Measurements from ENCODE around the gene HES3. TPM values are rescaled to one million over a fixed set of nuclear protein-coding genes. Genes with fewer than 3 reads are reported as not detected.

The HES3 gene
- total RNA-seq, 4 donors from 2014 or later: not detected

- no peak for TF ChIP-seq EP300 (IDR thresholded peaks at IDR 0.05)
- TF ChIP-seq POLR2A (IDR thresholded peaks at IDR 0.05; ENCODE audit: low read depth): no peak
- TF ChIP-seq POLR2AphosphoS5 (IDR thresholded peaks at IDR 0.05): no peak
- no peak for TF ChIP-seq CTCF (IDR thresholded peaks at IDR 0.05)
- peaks cover 33 to 56% (median 44%) of the 10 kb centered on the region in 4 donors for H3K4me1 ChIP-seq
- peak overlapping the region; percentile 75 to 88 (median 84) for H3K27ac ChIP-seq (replicated peaks in 1 of 4)
- WGBS: 73% methylated on average over 9 of the region's 10 CpGs
- peaks cover 6 to 23% (median 20%) of the 10 kb centered on the region in 4 donors for H3K36me3 ChIP-seq
- H3K27me3 ChIP-seq: no peaks in the 10 kb centered on the region
- H3K4me3 ChIP-seq: peak overlapping the region; percentile 81 to 99 (median 94)
- intact Hi-C loops (cut with DNase I): no loop called here
- H3K9me3 ChIP-seq: no peaks in the 10 kb centered on the region
- no peak for DNase-seq (ENCODE audit: extremely low spot score)
Measured at GRCh38 chr1:6200188-6200809, 43.7 kb upstream of the HES3 start.

- Histone ChIP-seq H3K4me3 (no peak overlapping the region), H3K4me1 (peaks cover 50 to 60% (median 52%) of the 10 kb centered on the region in 4 donors), H3K9me3 (no peaks in the 10 kb centered on the region), H3K36me3 (peaks cover 0 to 3% (median 1%) of the 10 kb centered on the region in 4 donors), H3K27ac (replicated peaks in 1 of 4) (no peak overlapping the region), H3K27me3 (peaks cover 0 to 14% (median 4%) of the 10 kb centered on the region in 4 donors)
- WGBS: 86% methylated on average over 7 of the region's 7 CpGs
- intact Hi-C loops (cut with DNase I): no loop called here
- TF ChIP-seq POLR2A (IDR thresholded peaks at IDR 0.05; ENCODE audit: low read depth) (no peak), EP300 (IDR thresholded peaks at IDR 0.05) (no peak), POLR2AphosphoS5 (IDR thresholded peaks at IDR 0.05) (no peak), CTCF (IDR thresholded peaks at IDR 0.05) (no peak)
- DNase-seq (ENCODE audit: extremely low spot score): no peak
Measured at GRCh38 chr1:6202256-6202655, 41.7 kb upstream of the HES3 start.

GRCh38 chr1:6205849-6206519 is 38.0 kb upstream of the HES3 start, which contains the start of gene RNF207:
RNF207 (plus strand) TSS chr1:6206119; CDS start chr1:6206536, 417 bp downstream.
- H3K27ac ChIP-seq (replicated peaks in 1 of 4): peak within 1 kb of the TSS; percentile 78 to 88 (median 82)
- no peaks in the 10 kb centered on the region for H3K9me3 ChIP-seq
- peaks cover 49 to 56% (median 53%) of the 10 kb centered on the region in 4 donors for H3K4me1 ChIP-seq
- no peak for DNase-seq (ENCODE audit: extremely low spot score)
- peak within 1 kb of the TSS; percentile 58 to 71 (median 64) for H3K4me3 ChIP-seq
- WGBS: 6% methylated on average over 9 of the region's 66 CpGs
- H3K27me3 ChIP-seq: peaks cover 0 to 15% (median 4%) of the 10 kb centered on the region in 4 donors
- H3K36me3 ChIP-seq: peaks cover 0 to 13% (median 11%) of the 10 kb centered on the region in 4 donors
- intact Hi-C loops (cut with DNase I): loop anchor here (2.0 kb wide), 1 partner anchor 39 kb away; the partner anchor contains the start of gene HES3
- TF ChIP-seq POLR2AphosphoS5 (IDR thresholded peaks at IDR 0.05) (peak; percentile 35 to 58), POLR2A (IDR thresholded peaks at IDR 0.05; ENCODE audit: low read depth) (peak; percentile 59), EP300 (IDR thresholded peaks at IDR 0.05) (no peak)

GRCh38 chr1:6206520-6206855 is 37.5 kb upstream of the HES3 start:
- DNase-seq (ENCODE audit: extremely low spot score): no peak
- H3K9me3 ChIP-seq: no peaks in the 10 kb centered on the region
- WGBS: no CpG with 5 or more reads among the region's 25 CpGs
- peak overlapping the region; percentile 58 to 71 (median 64) for H3K4me3 ChIP-seq
- H3K27me3 ChIP-seq: peaks cover 0 to 15% (median 4%) of the 10 kb centered on the region in 4 donors
- H3K4me1 ChIP-seq: peaks cover 49 to 56% (median 53%) of the 10 kb centered on the region in 4 donors
- TF ChIP-seq POLR2AphosphoS5 (IDR thresholded peaks at IDR 0.05): no peak
- no peak for TF ChIP-seq POLR2A (IDR thresholded peaks at IDR 0.05; ENCODE audit: low read depth)
- no peak for TF ChIP-seq EP300 (IDR thresholded peaks at IDR 0.05)
- no peak for TF ChIP-seq CTCF (IDR thresholded peaks at IDR 0.05)
- H3K36me3 ChIP-seq: peaks cover 0 to 18% (median 17%) of the 10 kb centered on the region in 4 donors
- intact Hi-C loops (cut with DNase I): loop anchor here (2.0 kb wide), 1 partner anchor 38 kb away; the partner anchor contains the start of gene HES3
- H3K27ac ChIP-seq (replicated peaks in 1 of 4): peak overlapping the region; percentile 78 to 88 (median 82)
